Adipocyte (in vitro differentiated cells): Measurements from ENCODE around the gene FBXL7.

Source experiments
- DNase-seq: peaks from one replicate; pipeline ENCODE4 v3.0.0-alpha.2; 2015; ENCODE audit warnings: low read depth
- H3K27me3 ChIP-seq: replicated peaks from 2 replicates; pipeline ENCODE4 v1.7.0; 2013; ENCODE audit warnings: mild to moderate bottlenecking, low read length, moderate library complexity; ENCODE audit not compliant: control insufficient read depth, insufficient read depth
- H3K36me3 ChIP-seq: 2 replicates; pipeline ENCODE4 v1.7.0; 2013; ENCODE audit warnings: low read length, mild to moderate bottlenecking, moderate library complexity; ENCODE audit not compliant: control insufficient read depth, insufficient read depth, severe bottlenecking
- H3K4me1 ChIP-seq: 2 replicates; pipeline ENCODE4 v1.7.0; 2013; ENCODE audit warnings: mild to moderate bottlenecking, low read length, moderate library complexity; ENCODE audit not compliant: control insufficient read depth, insufficient read depth
- H3K4me3 ChIP-seq: 2 replicates; pipeline ENCODE4 v1.7.0; 2013; ENCODE audit warnings: mild to moderate bottlenecking, low read length, moderate library complexity
- H3K9ac ChIP-seq: 2 replicates; pipeline ENCODE4 v1.7.0; 2013; ENCODE audit warnings: mild to moderate bottlenecking, low read length, moderate library complexity
- H3K9me3 ChIP-seq: 2 replicates; pipeline ENCODE4 v1.7.0; 2013; ENCODE audit warnings: mild to moderate bottlenecking, low read length, moderate library complexity; ENCODE audit not compliant: control insufficient read depth

Gene FBXL7

DNA sequence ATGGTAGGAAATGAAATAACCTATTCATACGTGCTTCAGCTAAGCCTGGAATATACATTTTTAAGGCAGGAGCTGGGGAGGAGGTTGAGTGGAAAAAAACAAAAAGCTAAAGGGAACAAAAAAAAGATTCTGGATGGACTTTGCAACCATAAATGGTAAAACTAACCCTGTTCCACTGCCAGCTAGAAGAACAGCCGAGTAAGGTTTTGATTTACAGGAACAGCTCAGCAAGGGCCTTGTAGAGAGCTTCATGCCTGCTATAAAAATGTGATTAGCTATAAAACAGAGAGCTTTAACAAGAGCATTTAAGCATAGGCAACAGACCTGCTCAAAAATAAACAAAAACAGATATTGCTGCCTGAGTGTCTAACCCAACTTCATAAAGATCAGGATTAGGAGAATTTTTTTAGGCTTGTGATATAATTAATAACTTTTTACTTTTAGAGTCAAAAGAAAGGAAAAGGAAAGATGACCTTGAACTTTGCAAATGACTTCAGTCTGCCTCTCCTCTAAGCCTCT lies 194.8 kb downstream of the FBXL7 start:
- H3K36me3 ChIP-seq = no peaks in the 10 kb centered on the region
- H3K4me3 ChIP-seq = peak overlapping the region; percentile 5
- H3K4me1 ChIP-seq = peaks cover 37% of the 10 kb centered on the region
- peak overlapping the region; percentile 74 for H3K9ac ChIP-seq
- peak; percentile 74 for DNase-seq
- H3K27me3 ChIP-seq = no peaks in the 10 kb centered on the region
- H3K9me3 ChIP-seq = no peaks in the 10 kb centered on the region

DNA sequence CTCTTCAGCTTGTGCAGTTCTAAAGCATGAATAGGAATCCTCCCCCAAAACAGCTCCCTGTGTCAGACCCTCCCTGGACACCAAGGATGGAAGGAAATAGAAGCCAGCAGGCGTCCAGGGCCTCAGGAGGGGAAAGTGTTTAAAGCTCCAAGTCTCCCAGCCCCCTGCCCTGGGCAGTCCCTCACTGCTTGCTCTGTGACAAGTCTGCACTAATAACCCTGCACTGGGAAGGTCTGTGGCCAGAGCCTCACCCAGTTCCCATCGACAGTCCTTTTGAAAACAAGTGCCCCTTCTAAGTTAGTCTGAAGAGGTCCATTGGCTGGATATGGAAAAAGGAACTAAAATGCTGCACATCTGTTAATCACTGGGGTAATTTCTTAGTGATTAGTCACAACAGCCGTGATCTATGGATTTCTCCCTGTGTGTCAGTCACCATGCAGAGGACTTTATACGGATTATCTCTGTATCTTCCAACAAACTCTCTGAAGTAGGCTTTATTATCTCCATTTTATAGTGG lies 195.3 kb downstream of the FBXL7 start:
- Histone ChIP-seq H3K4me3 (peak overlapping the region; percentile 5), H3K4me1 (peaks cover 37% of the 10 kb centered on the region), H3K27me3 (no peaks in the 10 kb centered on the region), H3K9ac (peak overlapping the region; percentile 74), H3K36me3 (no peaks in the 10 kb centered on the region), H3K9me3 (no peaks in the 10 kb centered on the region)
- DNase-seq = peak; percentile 64

DNA sequence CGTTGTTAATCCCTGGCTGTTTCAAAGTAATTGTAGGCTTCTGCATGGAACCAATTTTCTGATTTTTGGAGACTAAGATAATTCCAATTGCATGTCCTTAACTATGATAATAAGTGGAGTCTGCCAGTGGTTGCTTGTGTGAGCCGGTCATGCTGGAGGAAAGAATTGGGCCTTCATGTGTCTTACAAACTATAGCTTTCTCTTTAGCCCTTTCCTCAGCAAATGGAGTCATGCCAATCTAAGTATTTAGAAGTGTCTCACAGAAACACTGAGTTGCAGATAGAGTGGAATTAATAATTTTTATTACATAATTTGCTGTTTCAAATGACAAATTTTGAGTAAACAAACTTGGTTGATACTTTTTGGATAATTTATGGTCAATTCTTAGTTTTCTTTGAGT lies 200.4 kb downstream of the FBXL7 start:
- H3K9me3 ChIP-seq = no peaks in the 10 kb centered on the region
- no peak overlapping the region for H3K9ac ChIP-seq
- H3K36me3 ChIP-seq = no peaks in the 10 kb centered on the region
- no peak overlapping the region for H3K4me3 ChIP-seq
- DNase-seq = no peak
- H3K4me1 ChIP-seq = peaks cover 39% of the 10 kb centered on the region
- H3K27me3 ChIP-seq = no peaks in the 10 kb centered on the region

DNA sequence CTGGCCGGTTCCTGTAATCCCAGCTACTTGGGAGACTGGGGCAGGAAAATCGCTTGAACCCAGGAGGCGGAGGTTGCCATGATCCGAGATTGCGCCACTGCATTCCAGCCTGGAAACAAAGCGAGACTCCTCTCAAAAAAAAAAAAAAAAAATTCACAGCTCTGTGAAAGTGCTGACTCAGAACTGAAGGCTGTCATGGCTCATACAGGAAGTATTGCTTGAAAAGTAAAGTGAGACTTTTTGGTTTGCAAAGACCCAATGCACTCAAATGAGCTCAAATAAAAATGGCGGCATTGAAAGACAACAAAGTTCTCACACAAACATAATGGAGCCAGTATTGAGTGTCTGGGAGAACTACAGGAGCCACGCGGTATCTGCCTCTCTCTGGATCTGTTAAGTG lies 202.1 kb downstream of the FBXL7 start:
- Histone ChIP-seq H3K4me3 (no peak overlapping the region), H3K36me3 (no peaks in the 10 kb centered on the region), H3K9ac (no peak overlapping the region), H3K4me1 (peaks cover 30% of the 10 kb centered on the region), H3K27me3 (no peaks in the 10 kb centered on the region), H3K9me3 (no peaks in the 10 kb centered on the region)
- peak; percentile 34 for DNase-seq

DNA sequence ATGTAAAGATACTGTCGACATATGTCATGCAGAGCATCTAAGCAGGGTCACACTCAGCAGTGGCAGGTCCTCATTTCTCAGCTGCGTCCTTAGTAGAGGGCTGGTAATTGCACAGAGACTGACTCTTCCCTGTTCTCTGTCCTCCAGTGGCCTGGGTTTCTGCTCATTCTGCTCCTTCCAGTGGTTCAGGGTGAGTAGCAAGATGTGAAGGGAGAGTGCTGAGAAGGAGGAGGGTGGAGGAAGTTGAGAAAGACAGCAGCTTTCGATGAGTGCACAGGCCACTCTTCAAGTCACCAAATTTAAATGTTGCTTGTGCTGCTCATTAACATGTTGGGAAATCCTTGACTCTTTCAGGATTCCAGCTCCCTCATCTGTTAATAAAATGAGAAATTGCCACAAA lies 203.9 kb downstream of the FBXL7 start:
- Histone ChIP-seq H3K9ac (no peak overlapping the region), H3K4me1 (peaks cover 34% of the 10 kb centered on the region), H3K9me3 (no peaks in the 10 kb centered on the region), H3K27me3 (no peaks in the 10 kb centered on the region), H3K36me3 (no peaks in the 10 kb centered on the region), H3K4me3 (no peak overlapping the region)
- peak; percentile 70 for DNase-seq

DNA sequence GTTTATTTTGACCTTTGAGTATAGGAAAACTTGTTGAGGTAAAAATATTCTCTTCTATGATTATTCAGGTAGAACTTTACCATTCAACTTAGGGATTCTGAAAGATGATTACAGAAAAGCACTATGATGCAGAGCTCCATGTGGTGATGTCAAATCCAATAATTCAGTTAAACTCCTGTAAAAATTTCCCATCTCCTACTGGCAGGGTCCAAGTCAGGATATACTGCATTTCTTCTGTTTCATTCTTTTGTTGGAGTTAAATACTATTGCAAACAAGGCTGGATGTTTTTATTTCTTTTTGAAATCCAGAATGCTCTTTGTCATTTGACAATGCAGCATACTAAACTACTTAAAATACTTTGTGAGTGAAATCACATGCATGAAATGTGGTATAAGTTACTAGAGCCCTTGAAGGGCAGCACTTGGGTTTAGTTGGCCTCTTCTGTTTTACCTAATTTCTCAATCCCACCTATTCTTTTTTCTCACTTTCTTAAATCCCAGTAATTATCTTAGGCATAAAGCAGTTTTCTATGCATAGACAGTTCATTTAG lies 204.5 kb downstream of the FBXL7 start:
- H3K9ac ChIP-seq = no peak overlapping the region
- no peak overlapping the region for H3K4me3 ChIP-seq
- no peaks in the 10 kb centered on the region for H3K27me3 ChIP-seq
- H3K36me3 ChIP-seq = no peaks in the 10 kb centered on the region
- peak; percentile 89 for DNase-seq
- peaks cover 34% of the 10 kb centered on the region for H3K4me1 ChIP-seq
- no peaks in the 10 kb centered on the region for H3K9me3 ChIP-seq

DNA sequence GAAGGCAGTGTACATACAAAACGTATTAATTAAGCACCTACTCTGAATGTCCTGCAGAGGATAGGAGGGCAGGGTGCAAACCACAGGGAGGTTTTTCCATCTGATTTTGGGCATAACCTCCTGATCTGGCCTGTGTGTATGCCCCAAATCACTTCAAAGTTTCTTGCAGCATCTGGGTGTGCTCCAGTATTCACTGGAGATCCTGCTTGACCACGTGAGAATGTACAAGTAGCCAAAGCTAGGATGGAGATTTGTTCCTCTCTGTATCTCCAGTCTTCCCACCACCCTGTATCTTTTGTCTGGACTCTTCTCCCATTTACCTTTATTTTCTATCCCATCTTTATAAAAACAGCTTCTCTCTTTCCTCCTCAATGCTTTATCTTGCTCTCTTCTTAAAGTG lies 207.7 kb downstream of the FBXL7 start:
- Histone ChIP-seq H3K9me3 (no peaks in the 10 kb centered on the region), H3K4me1 (peaks cover 22% of the 10 kb centered on the region), H3K36me3 (no peaks in the 10 kb centered on the region), H3K27me3 (no peaks in the 10 kb centered on the region), H3K9ac (no peak overlapping the region), H3K4me3 (no peak overlapping the region)
- DNase-seq = no peak

DNA sequence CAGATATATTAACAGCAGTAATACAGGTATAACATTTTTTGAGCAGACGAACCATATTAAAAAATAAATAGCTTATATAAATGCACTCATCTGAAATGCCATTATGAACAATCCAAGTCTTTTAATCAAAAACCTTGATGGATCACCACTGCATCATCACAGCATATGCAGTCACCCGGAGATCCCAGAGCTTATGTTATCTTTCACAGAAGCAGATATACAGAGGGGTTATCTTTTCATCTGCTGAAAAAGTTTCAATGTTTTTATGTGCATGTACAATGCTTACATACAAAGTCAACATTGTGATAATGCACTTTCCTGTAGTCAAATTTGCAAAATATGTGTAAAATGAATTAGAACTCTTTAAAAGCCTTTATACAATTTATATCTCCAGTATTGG lies 211.9 kb downstream of the FBXL7 start:
- DNase-seq = no peak
- Histone ChIP-seq H3K9ac (no peak overlapping the region), H3K27me3 (no peaks in the 10 kb centered on the region), H3K9me3 (no peaks in the 10 kb centered on the region), H3K4me3 (no peak overlapping the region), H3K36me3 (no peaks in the 10 kb centered on the region), H3K4me1 (peaks cover 7% of the 10 kb centered on the region)

DNA sequence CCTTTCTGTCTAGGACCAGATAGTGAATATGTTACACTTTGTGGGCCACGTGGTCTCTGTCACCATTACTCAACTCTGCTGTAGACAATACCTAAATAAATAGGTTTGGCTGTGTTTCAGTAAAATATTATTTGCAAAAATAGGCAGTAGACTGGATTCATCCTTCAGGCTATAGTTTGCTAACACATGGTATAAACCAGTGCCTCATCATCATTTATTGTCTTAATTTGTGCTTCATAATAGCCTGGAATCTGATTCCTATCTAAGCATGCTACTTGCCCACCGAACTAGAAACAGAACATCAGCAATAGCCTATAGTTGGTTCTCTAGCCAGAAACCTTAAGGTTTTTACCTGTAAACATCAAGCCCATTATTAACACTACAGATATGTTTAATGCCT lies 215.6 kb downstream of the FBXL7 start:
- H3K9ac ChIP-seq = no peak overlapping the region
- no peak for DNase-seq

DNA sequence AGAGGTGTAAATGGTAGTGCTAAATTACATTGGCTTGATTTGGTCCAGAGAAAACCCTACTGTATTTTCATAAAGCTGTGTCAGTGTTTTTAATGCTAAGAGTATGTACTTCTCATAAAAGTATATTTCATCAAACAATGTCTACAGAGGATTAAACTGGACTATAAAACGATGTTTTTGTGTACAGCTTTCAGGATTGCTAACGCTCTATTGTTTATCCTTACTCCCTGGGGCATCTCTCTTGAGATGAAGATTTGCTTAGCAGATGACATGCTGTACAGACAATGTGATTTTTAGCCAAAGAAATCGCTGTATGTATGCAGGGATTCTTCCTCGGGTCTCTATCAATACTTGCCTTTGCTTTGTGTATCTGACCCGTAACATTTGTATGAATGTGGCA lies 216.0 kb downstream of the FBXL7 start:
- DNase-seq = no peak
- no peaks in the 10 kb centered on the region for H3K9me3 ChIP-seq
- no peaks in the 10 kb centered on the region for H3K36me3 ChIP-seq
- peaks cover 26% of the 10 kb centered on the region for H3K4me1 ChIP-seq
- H3K9ac ChIP-seq = no peak overlapping the region
- no peaks in the 10 kb centered on the region for H3K27me3 ChIP-seq
- no peak overlapping the region for H3K4me3 ChIP-seq

More for the DNA sequence above, 215.6 kb downstream of the FBXL7 start:
- Histone ChIP-seq H3K9me3 (no peaks in the 10 kb centered on the region), H3K36me3 (no peaks in the 10 kb centered on the region), H3K27me3 (no peaks in the 10 kb centered on the region), H3K4me1 (peaks cover 26% of the 10 kb centered on the region), H3K4me3 (no peak overlapping the region)

DNA sequence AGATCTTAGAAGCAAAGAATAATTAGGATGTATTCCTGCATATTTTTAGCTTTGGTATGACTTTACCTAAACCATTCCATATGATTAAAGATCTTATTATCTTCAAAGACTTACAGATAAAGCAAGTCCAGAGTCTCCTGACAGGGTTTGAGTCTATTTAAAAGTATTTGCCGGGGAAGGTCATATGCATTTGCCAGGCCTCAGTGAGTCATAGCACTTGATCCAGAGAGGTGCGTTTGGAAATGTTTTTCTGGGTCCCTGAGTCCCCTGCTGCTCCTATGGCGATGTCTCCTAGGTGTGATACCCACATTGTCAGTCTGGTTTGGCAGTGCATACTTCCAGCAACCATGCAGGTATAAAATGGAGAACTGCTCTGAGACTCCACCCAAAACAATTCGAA lies 217.0 kb downstream of the FBXL7 start:
- Histone ChIP-seq H3K9me3 (no peaks in the 10 kb centered on the region), H3K9ac (no peak overlapping the region), H3K36me3 (no peaks in the 10 kb centered on the region), H3K27me3 (no peaks in the 10 kb centered on the region), H3K4me3 (no peak overlapping the region), H3K4me1 (peaks cover 26% of the 10 kb centered on the region)
- DNase-seq = peak; percentile 39
